GM18498 (cell line): ENCODE results near the gene GBA3.

Experiments
- ATAC-seq: cut with Tn5 transposase; IDR thresholded peaks from one replicate; pipeline ENCODE4 v1.9.1; 2021; ENCODE audit warnings: mild to moderate bottlenecking, moderate library complexity; ENCODE audit not compliant: unreplicated experiment

The GBA3 gene

GRCh38 chr4:22692736-22693135, at the start of gene GBA3:
GBA3 (plus strand) TSS chr4:22692937.
- no peak for ATAC-seq

DNA sequence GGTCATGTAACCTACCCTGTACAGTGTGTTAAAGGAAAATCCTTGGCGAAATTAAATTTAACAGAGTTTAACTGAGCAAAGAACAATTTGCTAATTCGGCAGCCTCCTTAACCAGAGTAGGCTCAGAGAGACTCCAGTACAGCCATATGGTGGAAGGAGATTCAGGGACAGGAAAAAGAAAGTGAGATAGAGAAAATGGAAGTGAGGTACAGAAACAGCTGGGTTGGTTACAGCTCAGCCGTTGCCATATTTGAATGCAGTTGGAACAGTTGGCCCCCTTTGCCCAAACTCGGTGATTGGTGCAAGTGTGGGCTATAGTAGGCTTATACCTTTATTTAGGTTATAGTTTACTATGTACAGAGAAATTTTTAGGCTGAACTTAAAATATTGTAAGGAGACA, 48.8 kb upstream of the GBA3 start:
- no peak for ATAC-seq

DNA sequence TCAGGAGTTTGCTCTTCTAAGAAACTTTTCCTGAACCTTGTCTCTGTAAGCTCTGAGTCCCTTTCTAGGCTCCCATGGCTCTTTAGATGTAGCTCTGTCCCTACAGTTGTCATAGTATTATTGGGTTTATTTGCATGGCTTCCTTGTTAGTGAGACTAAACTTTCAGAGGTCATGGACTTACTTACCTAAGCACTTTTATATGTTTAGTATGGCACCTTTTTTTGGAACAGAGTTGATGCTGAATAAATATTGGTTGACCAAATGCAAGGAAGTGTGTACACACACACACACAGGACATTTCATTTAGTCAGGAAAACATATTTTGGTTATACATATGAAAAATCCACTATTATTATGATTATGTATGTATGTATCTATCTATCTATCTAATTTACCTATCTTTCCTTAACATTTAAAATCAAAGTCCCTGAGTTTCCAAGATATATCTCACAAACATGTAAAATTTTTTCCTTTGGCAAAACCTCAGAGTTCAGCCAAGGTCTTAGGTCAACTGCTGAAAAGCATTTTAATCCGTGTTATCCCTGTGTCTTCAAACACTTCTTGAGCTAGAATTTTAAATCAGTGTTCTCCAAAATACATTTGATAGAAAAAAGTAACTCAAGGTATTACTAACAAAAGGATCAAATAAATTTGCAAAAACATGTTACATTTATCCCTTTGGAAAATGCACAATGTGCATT, 47.1 kb upstream of the GBA3 start:
- no peak for ATAC-seq

DNA sequence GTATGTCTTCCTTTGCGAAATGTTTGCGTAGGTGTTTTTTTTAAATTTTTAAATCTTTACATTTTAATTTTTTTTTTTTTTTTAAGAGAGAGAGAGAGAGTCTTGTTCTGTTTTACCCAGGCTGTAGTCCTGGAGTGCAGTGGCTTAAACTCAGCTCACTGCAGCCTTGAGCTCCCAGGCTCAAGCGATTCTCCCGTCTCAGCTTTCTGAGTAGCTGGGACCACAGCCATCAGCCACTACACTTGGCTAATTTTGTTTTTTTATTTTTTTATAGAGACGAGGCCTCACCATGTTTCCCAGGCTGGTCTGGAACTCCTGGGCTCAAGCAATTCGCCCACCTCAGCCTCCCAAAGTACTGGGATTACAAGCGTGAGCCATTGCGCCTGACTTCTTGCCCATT, 43.7 kb upstream of the GBA3 start:
- no peak for ATAC-seq

- ATAC-seq, result no peak
Observed at GRCh38 chr4:22650771-22651170, 42.0 kb upstream of the GBA3 start.

GRCh38 chr4:22653752-22654151, 39.0 kb upstream of the GBA3 start:
- ATAC-seq, result no peak

- ATAC-seq, result no peak
Observed at GRCh38 chr4:22661443-22661842, 31.3 kb upstream of the GBA3 start.

- ATAC-seq, result no peak
Observed at GRCh38 chr4:22667332-22667940, 25.3 kb upstream of the GBA3 start.

- no peak for ATAC-seq
Observed at GRCh38 chr4:22668301-22668700, 24.4 kb upstream of the GBA3 start.

DNA sequence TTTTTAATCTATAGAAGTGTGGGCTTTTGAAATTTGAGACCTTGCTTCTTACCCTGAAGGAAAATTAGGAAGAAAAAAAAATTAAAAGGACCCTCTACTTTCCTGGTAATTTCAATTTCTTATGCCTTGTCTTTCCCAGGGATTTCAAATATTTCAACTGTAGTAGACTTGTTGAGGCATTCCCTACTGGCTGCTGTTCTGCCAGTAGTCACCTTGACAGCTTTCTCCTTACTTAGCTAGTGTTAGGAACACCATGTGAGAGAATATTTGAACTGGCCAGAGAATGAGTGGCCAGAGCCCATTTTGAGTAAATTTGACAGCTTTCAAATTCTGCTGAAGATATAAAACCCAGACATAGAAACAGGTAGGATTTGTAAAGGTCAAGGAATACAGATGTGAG, 24.0 kb upstream of the GBA3 start:
- ATAC-seq, result no peak

- no peak for ATAC-seq
Observed at GRCh38 chr4:22670956-22671355, 21.8 kb upstream of the GBA3 start.

DNA sequence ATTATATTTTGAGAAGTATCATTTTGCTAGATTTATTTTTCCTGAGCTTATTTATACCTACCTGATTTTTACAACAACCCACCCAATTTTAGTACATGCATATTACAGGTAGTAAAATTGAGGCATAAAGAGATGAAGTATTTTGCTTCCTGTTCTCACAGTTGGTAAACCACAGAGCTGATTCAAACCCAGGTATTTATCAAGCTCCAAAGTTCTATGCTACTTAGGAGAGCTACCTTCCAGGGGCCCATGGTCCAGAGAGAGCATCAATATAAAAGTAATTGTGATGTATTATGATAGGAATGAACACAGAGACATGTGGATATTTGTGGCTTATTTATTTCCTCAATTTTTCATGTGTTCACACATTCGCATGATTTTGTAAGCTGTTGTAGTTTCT, 20.2 kb upstream of the GBA3 start:
- ATAC-seq, result no peak

- ATAC-seq, result no peak
Observed at GRCh38 chr4:22672944-22673343, 19.8 kb upstream of the GBA3 start.

DNA sequence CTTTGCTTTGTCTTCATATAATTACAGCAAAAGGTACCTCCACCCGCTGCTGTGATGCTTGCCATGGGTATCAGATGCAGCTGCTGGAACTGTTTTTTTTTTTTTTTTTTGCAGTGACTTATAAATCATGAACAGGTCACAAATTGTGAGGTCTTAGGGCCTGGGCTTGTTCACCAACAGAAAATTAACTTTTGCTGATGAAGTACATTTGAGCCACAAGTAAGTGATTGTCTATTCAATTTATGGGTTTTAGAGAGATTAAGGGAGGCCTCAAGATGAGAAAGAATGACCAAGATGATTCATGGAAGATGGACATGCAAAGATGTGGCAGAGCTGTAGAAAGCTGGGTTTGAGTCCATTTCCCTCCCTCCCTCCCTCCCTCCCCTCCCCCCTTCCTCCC, 18.0 kb upstream of the GBA3 start:
- no peak for ATAC-seq

- ATAC-seq, result no peak
Observed at GRCh38 chr4:22676063-22676462, 16.7 kb upstream of the GBA3 start.

GRCh38 chr4:22677780-22678179, 15.0 kb upstream of the GBA3 start:
- no peak for ATAC-seq

DNA sequence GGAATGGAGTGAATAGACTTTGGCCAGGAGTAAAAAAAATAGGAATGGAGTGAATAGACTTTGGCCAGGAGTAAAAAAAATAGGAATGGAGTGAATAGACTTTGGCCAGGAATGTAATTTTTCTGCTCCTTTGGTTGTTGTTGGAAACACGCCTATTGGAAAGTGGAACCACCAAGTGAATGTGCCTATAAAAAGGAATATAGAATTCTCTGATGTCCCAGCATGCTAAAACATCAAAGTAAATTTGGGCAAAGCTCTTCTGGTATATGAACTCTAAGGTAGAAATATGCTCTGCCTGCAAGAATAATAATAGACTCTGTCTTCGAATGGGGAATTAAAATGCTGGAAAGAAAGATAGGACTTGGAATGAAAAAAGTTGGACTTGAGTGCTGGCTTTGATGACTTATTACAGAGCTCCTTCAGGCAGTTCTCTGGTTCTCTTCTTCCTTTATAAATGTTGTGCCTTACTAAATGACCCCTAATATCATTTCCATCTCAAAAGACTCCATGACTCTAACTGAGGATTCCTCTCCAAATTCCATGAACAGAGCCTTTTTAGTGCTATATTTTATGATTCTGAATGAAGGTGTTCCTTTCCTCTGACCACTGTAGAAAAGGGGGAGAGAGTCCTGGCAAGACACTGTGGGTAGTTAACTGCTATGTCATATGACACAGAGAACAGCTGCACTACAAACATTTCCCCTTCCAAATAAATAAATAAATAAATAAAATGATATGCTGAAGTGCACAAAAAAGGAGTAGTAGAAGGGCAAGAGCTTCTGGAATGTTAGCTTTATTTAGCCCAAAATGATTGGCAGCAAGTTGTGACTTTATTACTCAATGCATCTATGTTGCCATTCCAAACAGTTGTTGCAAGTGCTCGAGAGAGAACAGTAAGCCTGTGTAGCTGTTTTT, 13.5 kb upstream of the GBA3 start:
- no peak for ATAC-seq

GRCh38 chr4:22680065-22680642, 12.6 kb upstream of the GBA3 start:
- ATAC-seq, result no peak

DNA sequence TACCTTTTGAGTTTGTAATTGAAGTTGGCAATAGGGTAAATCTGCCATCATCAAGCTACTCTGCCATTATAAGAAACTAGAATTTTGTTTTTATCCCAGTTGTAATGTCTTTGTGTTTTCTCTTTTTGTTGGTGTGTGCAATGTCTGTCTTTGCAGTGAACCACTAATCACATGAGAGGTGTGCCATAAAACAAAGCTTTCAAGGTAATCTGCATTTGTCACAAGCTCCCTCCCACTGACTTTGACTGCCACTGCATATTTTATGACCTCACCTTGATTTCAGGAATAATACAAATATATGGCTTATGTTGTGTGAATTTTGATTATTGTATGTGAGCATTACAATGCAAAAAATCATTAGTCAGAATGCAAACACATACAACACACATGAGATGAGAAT, 9.0 kb upstream of the GBA3 start:
- ATAC-seq, result no peak

DNA sequence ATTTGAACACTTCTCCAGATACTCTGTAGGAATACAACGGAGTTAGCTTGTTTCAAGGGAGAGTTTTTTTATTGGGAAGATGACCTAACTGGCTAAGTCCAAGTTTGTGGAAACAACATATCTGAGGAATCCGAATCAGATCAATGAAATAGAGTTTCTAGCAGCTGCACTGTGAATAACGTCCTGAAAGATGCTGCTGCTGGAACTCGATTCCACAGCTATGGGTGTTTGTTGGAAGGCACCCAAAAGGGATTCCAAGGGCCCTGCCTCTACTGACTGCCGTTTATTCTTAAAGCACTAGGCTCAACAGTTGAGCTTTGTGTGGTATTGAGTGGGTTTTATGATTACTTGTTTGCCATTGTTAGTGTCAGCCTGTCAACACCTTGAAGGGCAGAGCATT, 6.6 kb upstream of the GBA3 start:
- no peak for ATAC-seq

DNA sequence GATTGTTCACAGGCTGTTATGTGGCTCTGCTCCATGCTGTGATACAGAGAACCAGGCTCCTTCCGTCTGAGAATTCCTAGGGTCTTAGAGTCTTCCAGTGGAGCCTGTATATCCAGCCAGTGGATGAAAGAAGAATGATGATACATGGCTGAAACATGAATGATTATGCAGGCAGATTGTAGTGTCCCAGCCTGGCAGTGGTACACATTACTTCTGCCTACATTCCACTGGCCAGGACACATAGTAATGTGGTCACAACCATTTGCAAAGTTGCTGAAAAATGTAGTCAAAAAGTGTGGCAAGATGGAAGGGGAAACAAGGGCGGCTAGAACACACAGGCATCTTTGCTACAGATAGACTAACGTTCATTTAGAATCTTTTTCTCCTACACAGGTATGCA, 4.5 kb upstream of the GBA3 start:
- ATAC-seq, result no peak

DNA sequence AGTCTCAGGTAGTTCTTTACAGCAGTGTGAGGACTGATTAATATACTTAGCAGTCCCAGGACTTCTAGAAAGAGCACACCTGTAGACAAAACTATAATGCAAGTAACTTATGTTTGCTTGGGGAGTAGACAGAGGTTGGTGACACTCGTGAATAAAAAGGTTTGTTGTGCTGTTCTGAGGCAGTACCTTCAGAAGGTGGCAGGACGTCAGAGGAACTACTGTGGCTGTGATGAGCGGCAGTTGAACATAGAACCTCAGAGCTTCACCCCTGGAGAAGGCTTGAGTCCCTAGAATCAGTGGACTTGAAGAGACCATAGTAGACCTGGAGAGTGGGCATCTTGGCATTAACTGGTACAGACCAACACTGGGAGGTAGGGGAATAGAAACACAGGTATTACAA, 3.3 kb upstream of the GBA3 start:
- no peak for ATAC-seq
